ENCODE measurements around the gene CBL.

Gene CBL

GRCh38 chr11:119341222-119342022, 135.3 kb downstream of the CBL start:
- no peak overlapping the region for H3K4me3 ChIP-seq (ENCODE audit: low read length)
- H2AFZ ChIP-seq (ENCODE audit: low read depth, low read length): no peak overlapping the region
- peaks cover 4% of the 10 kb centered on the region for H3K36me3 ChIP-seq (ENCODE audit: insufficient read depth, low read length)
- peaks cover 41% of the 10 kb centered on the region for H3K27me3 ChIP-seq (ENCODE audit: insufficient read depth, low read length)
- peaks cover 28% of the 10 kb centered on the region for H3K4me1 ChIP-seq (ENCODE audit: insufficient read depth, low read length)
- no peaks in the 10 kb centered on the region for H3K9me3 ChIP-seq (ENCODE audit: low read length)

DNA sequence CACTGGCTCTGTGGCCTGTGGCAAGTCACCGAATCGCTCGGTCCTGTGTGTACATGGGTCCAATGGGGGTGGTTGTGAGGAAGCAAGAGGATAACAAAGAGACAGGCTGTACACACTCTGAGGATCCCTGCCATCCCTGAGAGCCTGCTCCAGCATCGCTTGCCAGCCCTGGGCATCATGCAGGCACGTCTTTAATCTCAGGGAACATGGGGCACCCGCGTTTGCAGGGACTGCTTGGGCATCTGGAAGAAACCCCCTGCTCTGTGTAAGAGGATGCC, 135.8 kb downstream of the CBL start:
- Histone ChIP-seq H3K9me3 (ENCODE audit: low read length) (no peaks in the 10 kb centered on the region), H3K27me3 (ENCODE audit: insufficient read depth, low read length) (peaks cover 41% of the 10 kb centered on the region), H3K36me3 (ENCODE audit: insufficient read depth, low read length) (peaks cover 2% of the 10 kb centered on the region), H3K4me1 (ENCODE audit: insufficient read depth, low read length) (peaks cover 24% of the 10 kb centered on the region), H2AFZ (ENCODE audit: low read depth, low read length) (no peak overlapping the region), H3K4me3 (ENCODE audit: low read length) (no peak overlapping the region)

GRCh38 chr11:119342362-119343130, 136.4 kb downstream of the CBL start:
- no peak overlapping the region for H3K4me3 ChIP-seq (ENCODE audit: low read length)
- peaks cover 41% of the 10 kb centered on the region for H3K27me3 ChIP-seq (ENCODE audit: insufficient read depth, low read length)
- H3K36me3 ChIP-seq (ENCODE audit: insufficient read depth, low read length): no peaks in the 10 kb centered on the region
- no peak overlapping the region for H2AFZ ChIP-seq (ENCODE audit: low read depth, low read length)
- H3K4me1 ChIP-seq (ENCODE audit: insufficient read depth, low read length): peaks cover 19% of the 10 kb centered on the region
- no peaks in the 10 kb centered on the region for H3K9me3 ChIP-seq (ENCODE audit: low read length)

- Histone ChIP-seq H2AFZ (ENCODE audit: low read depth, low read length) (no peak overlapping the region), H3K4me1 (ENCODE audit: insufficient read depth, low read length) (peaks cover 12% of the 10 kb centered on the region), H3K36me3 (ENCODE audit: insufficient read depth, low read length) (no peaks in the 10 kb centered on the region), H3K27me3 (ENCODE audit: insufficient read depth, low read length) (peaks cover 41% of the 10 kb centered on the region), H3K4me3 (ENCODE audit: low read length) (no peak overlapping the region), H3K9me3 (ENCODE audit: low read length) (no peaks in the 10 kb centered on the region)
Observed at GRCh38 chr11:119343726-119344125, 137.6 kb downstream of the CBL start.

DNA sequence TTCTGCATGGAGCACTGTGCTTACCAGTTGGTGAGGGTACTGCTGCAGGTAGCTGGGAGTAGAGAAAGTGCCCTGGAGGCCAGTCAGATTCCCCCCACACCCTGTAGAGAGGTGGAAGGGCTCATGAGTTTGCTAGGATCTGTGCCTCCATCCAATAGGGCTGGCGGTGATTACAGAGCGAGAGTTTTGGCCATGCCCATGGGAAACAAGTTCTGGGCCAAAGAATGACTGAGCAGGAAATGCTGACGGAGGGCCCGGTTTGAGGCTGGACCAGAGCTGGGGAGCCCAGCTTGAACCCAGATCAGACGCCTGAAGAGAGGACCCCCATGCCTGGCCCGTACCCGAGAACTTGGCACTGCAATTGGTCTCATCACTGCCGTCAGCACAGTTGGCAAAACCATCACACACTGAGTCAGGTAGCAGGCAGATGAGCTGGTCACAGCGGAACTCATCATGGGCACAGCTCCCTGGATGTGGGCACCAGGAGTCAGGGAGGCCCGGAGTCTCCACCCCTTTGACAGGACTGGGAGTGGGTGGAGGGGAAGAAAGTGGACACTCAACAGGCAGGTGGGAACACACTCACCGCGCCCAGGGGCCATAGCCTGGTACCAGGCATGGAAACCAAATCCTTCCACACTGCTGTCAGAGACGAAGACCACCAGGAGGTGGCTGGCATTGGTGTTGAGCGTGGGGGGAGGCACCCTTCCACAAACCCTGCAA, 138.3 kb downstream of the CBL start:
- H3K36me3 ChIP-seq (ENCODE audit: insufficient read depth, low read length): no peaks in the 10 kb centered on the region
- peaks cover 12% of the 10 kb centered on the region for H3K4me1 ChIP-seq (ENCODE audit: insufficient read depth, low read length)
- no peak overlapping the region for H3K4me3 ChIP-seq (ENCODE audit: low read length)
- no peak overlapping the region for H2AFZ ChIP-seq (ENCODE audit: low read depth, low read length)
- H3K27me3 ChIP-seq (ENCODE audit: insufficient read depth, low read length): peaks cover 41% of the 10 kb centered on the region
- no peaks in the 10 kb centered on the region for H3K9me3 ChIP-seq (ENCODE audit: low read length)

GRCh38 chr11:119345685-119346084, 139.5 kb downstream of the CBL start:
- Histone ChIP-seq H3K27me3 (ENCODE audit: insufficient read depth, low read length) (peaks cover 36% of the 10 kb centered on the region), H3K36me3 (ENCODE audit: insufficient read depth, low read length) (no peaks in the 10 kb centered on the region), H3K9me3 (ENCODE audit: low read length) (no peaks in the 10 kb centered on the region), H3K4me1 (ENCODE audit: insufficient read depth, low read length) (peaks cover 9% of the 10 kb centered on the region), H2AFZ (ENCODE audit: low read depth, low read length) (no peak overlapping the region), H3K4me3 (ENCODE audit: low read length) (no peak overlapping the region)

DNA sequence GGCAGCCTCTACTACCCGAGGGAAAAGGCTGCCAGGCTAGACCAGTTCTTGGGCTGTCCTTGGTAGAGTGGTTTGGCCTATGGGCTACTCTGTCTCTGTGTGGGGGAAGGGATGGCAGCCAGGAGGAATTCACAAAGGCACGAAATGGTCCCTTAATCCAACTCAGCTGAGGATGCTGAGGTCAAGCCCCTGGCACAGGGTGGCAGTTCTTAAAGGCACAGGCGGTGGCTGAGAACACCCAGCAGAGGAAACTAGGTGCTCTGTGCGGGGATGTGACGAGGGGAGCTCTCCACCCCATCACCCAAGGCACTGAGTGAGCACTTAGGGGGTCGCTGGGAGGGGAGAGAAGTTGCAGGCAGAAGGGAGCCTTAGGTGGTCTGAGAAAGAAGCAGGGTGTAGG, 140.5 kb downstream of the CBL start, which contains the start of gene MFRP:
TSS of gene MFRP (minus strand) at position 101 of the 400 bp plus-strand sequence. CDS start 192 bp downstream, outside the sequence.
- H2AFZ ChIP-seq (ENCODE audit: low read depth, low read length): no peak within 1 kb of the TSS
- H3K9me3 ChIP-seq (ENCODE audit: low read length): no peaks in the 10 kb centered on the region
- H3K4me1 ChIP-seq (ENCODE audit: insufficient read depth, low read length): no peaks in the 10 kb centered on the region
- peaks cover 27% of the 10 kb centered on the region for H3K27me3 ChIP-seq (ENCODE audit: insufficient read depth, low read length)
- H3K36me3 ChIP-seq (ENCODE audit: insufficient read depth, low read length): no peaks in the 10 kb centered on the region
- no peak within 1 kb of the TSS for H3K4me3 ChIP-seq (ENCODE audit: low read length)

DNA sequence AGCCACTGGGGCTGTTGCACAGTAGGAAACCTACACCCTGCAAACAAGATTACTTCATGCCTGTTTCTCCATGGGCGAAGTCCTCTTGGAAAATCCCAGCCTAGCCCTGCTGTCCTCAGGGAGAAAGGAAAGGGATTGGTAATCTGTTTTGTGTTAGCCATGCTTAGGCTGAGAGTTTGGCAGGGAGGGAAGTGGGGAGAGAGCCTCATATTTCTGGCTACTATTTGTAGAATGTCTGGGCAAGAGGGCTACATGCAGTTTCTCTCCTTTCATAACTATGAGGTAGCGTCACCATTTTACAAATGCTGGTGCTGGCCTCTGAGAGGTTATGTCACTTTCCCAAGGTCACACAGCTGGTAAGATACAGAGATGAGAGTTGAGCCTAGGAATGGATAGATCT, 141.1 kb downstream of the CBL start:
- peaks cover 21% of the 10 kb centered on the region for H3K27me3 ChIP-seq (ENCODE audit: insufficient read depth, low read length)
- H3K36me3 ChIP-seq (ENCODE audit: insufficient read depth, low read length): no peaks in the 10 kb centered on the region
- H3K4me1 ChIP-seq (ENCODE audit: insufficient read depth, low read length): no peaks in the 10 kb centered on the region
- H3K4me3 ChIP-seq (ENCODE audit: low read length): no peak overlapping the region
- no peaks in the 10 kb centered on the region for H3K9me3 ChIP-seq (ENCODE audit: low read length)
- no peak overlapping the region for H2AFZ ChIP-seq (ENCODE audit: low read depth, low read length)

DNA sequence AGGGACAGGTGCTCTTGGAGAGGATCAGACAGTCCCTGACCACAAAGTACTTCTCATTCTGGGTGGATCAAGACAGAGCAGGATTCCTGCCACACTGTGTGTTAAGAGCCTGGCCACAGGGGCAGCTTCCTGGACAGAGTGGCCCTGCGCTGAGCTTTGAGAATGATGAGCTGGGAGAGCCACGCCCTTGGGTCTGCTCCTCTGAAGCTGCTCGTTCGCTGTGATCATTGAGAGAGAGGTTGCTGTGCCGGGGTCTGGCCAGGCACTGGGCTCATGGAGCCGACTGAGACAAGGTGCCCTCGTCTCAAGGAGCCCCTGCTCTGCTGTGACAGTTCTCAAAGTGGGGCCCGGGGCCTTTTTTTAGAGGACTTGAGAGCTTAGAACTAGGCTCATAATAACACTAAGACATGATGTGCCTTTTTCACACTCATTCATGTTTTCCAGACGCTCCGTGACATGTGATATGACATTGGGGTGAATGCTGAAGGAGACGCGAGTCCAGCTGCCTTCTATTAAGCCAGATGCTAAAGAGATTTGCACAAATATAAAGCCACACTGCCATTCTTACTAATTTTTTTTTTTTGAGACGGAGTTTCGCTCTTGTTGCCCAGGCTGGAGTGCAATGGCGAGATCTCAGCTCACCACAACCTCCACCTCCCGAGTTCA, 141.9 kb downstream of the CBL start:
- no peak overlapping the region for H3K4me3 ChIP-seq (ENCODE audit: low read length)
- H3K27me3 ChIP-seq (ENCODE audit: insufficient read depth, low read length): peaks cover 15% of the 10 kb centered on the region
- H3K9me3 ChIP-seq (ENCODE audit: low read length): no peaks in the 10 kb centered on the region
- peaks cover 5% of the 10 kb centered on the region for H3K4me1 ChIP-seq (ENCODE audit: insufficient read depth, low read length)
- no peak overlapping the region for H2AFZ ChIP-seq (ENCODE audit: low read depth, low read length)
- no peaks in the 10 kb centered on the region for H3K36me3 ChIP-seq (ENCODE audit: insufficient read depth, low read length)

GRCh38 chr11:119350302-119350701, 144.2 kb downstream of the CBL start:
- no peaks in the 10 kb centered on the region for H3K9me3 ChIP-seq (ENCODE audit: low read length)
- peaks cover 3% of the 10 kb centered on the region for H3K27me3 ChIP-seq (ENCODE audit: insufficient read depth, low read length)
- no peak overlapping the region for H2AFZ ChIP-seq (ENCODE audit: low read depth, low read length)
- no peaks in the 10 kb centered on the region for H3K36me3 ChIP-seq (ENCODE audit: insufficient read depth, low read length)
- H3K4me1 ChIP-seq (ENCODE audit: insufficient read depth, low read length): peaks cover 15% of the 10 kb centered on the region
- no peak overlapping the region for H3K4me3 ChIP-seq (ENCODE audit: low read length)

GRCh38 chr11:119351232-119351631, 145.1 kb downstream of the CBL start:
- Histone ChIP-seq H3K4me1 (ENCODE audit: insufficient read depth, low read length) (peaks cover 24% of the 10 kb centered on the region), H3K4me3 (ENCODE audit: low read length) (no peak overlapping the region), H3K9me3 (ENCODE audit: low read length) (no peaks in the 10 kb centered on the region), H3K36me3 (ENCODE audit: insufficient read depth, low read length) (no peaks in the 10 kb centered on the region), H3K27me3 (ENCODE audit: insufficient read depth, low read length) (no peaks in the 10 kb centered on the region), H2AFZ (ENCODE audit: low read depth, low read length) (no peak overlapping the region)

- Histone ChIP-seq H3K9me3 (ENCODE audit: low read length) (no peaks in the 10 kb centered on the region), H3K4me3 (ENCODE audit: low read length) (no peak overlapping the region), H3K4me1 (ENCODE audit: insufficient read depth, low read length) (peaks cover 24% of the 10 kb centered on the region), H3K36me3 (ENCODE audit: insufficient read depth, low read length) (no peaks in the 10 kb centered on the region), H2AFZ (ENCODE audit: low read depth, low read length) (no peak overlapping the region), H3K27me3 (ENCODE audit: insufficient read depth, low read length) (no peaks in the 10 kb centered on the region)
Observed at GRCh38 chr11:119352857-119353260, 146.7 kb downstream of the CBL start.
